ENCODE measurements around the gene PANK3.

DNA sequence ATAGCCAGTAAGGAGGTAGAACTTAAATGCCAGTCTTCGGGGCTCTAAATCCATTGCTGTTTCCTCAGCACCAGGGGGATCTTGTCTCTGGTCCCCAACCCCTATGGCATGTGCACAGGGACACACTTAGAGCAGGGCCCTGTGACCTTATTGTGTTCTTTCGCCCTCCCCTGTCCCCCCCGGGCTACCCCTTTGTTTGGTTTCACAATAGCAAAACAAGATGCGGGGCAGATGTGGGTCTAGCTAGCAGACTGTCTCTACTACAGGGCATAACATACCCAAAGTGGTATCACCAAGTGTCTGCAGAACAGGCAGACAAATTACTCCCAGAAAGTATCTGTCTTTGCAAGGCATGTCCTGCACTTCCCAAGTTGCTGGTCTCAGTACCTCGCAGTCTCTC, 48.0 kb downstream of the PANK3 start:
- TF ChIP-seq HSF1 (IDR thresholded peaks at IDR 0.05; ENCODE audit: low read depth, low read length) (no peak), CTCF (IDR thresholded peaks at IDR 0.05 in 2 of 3, conservative IDR thresholded peaks at IDR 0.05 in 1 of 3; ENCODE audit: control insufficient read depth in 2 of 3, extremely low read depth in 1 of 3, insufficient read depth in 1 of 3, low read depth in 3 of 3, low read length in 3 of 3) (no peak), KAT2A (conservative IDR thresholded peaks at IDR 0.05; ENCODE audit: control insufficient read depth, low read depth, low read length) (no peak), CBX5 (IDR thresholded peaks at IDR 0.05; ENCODE audit: low read depth) (no peak), YY1 (IDR thresholded peaks at IDR 0.05; ENCODE audit: low read depth, low read length) (no peak), POLR2A (IDR thresholded peaks at IDR 0.05; ENCODE audit: low read depth, low read length) (no peak), SUPT20H (IDR thresholded peaks at IDR 0.05; ENCODE audit: borderline replicate concordance, control insufficient read depth, low read depth, low read length) (no peak), EZH2 (IDR thresholded peaks at IDR 0.05; ENCODE audit: borderline replicate concordance, control insufficient read depth, low read depth, low read length) (no peak), MAX (IDR thresholded peaks at IDR 0.05; ENCODE audit: low read depth, low read length) (no peak), SUZ12 (IDR thresholded peaks at IDR 0.05; ENCODE audit: unreplicated experiment) (no peak), PAX8 (IDR thresholded peaks at IDR 0.05) (no peak), JUNB (IDR thresholded peaks at IDR 0.05) (no peak)
- TF ChIP-seq, protein P1, sequence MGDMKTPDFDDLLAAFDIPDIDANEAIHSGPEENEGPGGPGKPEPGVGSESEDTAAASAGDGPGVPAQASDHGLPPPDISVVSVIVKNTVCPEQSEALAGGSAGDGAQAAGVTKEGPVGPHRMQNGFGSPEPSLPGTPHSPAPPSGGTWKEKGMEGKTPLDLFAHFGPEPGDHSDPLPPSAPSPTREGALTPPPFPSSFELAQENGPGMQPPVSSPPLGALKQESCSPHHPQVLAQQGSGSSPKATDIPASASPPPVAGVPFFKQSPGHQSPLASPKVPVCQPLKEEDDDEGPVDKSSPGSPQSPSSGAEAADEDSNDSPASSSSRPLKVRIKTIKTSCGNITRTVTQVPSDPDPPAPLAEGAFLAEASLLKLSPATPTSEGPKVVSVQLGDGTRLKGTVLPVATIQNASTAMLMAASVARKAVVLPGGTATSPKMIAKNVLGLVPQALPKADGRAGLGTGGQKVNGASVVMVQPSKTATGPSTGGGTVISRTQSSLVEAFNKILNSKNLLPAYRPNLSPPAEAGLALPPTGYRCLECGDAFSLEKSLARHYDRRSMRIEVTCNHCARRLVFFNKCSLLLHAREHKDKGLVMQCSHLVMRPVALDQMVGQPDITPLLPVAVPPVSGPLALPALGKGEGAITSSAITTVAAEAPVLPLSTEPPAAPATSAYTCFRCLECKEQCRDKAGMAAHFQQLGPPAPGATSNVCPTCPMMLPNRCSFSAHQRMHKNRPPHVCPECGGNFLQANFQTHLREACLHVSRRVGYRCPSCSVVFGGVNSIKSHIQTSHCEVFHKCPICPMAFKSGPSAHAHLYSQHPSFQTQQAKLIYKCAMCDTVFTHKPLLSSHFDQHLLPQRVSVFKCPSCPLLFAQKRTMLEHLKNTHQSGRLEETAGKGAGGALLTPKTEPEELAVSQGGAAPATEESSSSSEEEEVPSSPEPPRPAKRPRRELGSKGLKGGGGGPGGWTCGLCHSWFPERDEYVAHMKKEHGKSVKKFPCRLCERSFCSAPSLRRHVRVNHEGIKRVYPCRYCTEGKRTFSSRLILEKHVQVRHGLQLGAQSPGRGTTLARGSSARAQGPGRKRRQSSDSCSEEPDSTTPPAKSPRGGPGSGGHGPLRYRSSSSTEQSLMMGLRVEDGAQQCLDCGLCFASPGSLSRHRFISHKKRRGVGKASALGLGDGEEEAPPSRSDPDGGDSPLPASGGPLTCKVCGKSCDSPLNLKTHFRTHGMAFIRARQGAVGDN (IDR thresholded peaks at IDR 0.05) = no peak
